Measurements from ENCODE around the gene APEH.

The APEH gene

GRCh38 chr3:49724586-49724985, 50.4 kb downstream of the APEH start:
- TF ChIP-seq EP300 (IDR thresholded peaks at IDR 0.05; ENCODE audit: borderline replicate concordance) = no peak
- TF ChIP-seq TAF1 (IDR thresholded peaks at IDR 0.05; ENCODE audit: low read depth) = no peak
- no peak for TF ChIP-seq CREB1 (IDR thresholded peaks at IDR 0.05; ENCODE audit: low read depth)
- TF ChIP-seq REST (IDR thresholded peaks at IDR 0.05; ENCODE audit: low read depth) = no peak
- TF ChIP-seq, protein P1, sequence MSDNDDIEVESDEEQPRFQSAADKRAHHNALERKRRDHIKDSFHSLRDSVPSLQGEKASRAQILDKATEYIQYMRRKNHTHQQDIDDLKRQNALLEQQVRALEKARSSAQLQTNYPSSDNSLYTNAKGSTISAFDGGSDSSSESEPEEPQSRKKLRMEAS (IDR thresholded peaks at IDR 0.05) = no peak
- no peak for TF ChIP-seq CEBPB (IDR thresholded peaks at IDR 0.05)
- no peak for TF ChIP-seq EGR1 (IDR thresholded peaks at IDR 0.05)
- no peak for TF ChIP-seq ZBTB7A (IDR thresholded peaks at IDR 0.05; ENCODE audit: low read depth)
- TF ChIP-seq USF1 (IDR thresholded peaks at IDR 0.05) = no peak
- no peak for TF ChIP-seq RAD21 (IDR thresholded peaks at IDR 0.05; ENCODE audit: low read depth)
- no peak for TF ChIP-seq FOXM1 (IDR thresholded peaks at IDR 0.05; ENCODE audit: borderline replicate concordance, low read depth)
- TF ChIP-seq NFIC (IDR thresholded peaks at IDR 0.05) = no peak
- TF ChIP-seq TCF12 (IDR thresholded peaks at IDR 0.05; ENCODE audit: low read depth) = no peak
- TF ChIP-seq TEAD4 (IDR thresholded peaks at IDR 0.05) = no peak
- TF ChIP-seq YY1 (IDR thresholded peaks at IDR 0.05; ENCODE audit: low read depth) = no peak

- TF ChIP-seq TAF1 (IDR thresholded peaks at IDR 0.05; ENCODE audit: low read depth) (no peak), USF1 (IDR thresholded peaks at IDR 0.05) (peak; percentile 72), YY1 (IDR thresholded peaks at IDR 0.05; ENCODE audit: low read depth) (no peak), RAD21 (IDR thresholded peaks at IDR 0.05; ENCODE audit: low read depth) (no peak), REST (IDR thresholded peaks at IDR 0.05; ENCODE audit: low read depth) (no peak), ZBTB7A (IDR thresholded peaks at IDR 0.05; ENCODE audit: low read depth) (no peak), CEBPB (IDR thresholded peaks at IDR 0.05) (no peak), CREB1 (IDR thresholded peaks at IDR 0.05; ENCODE audit: low read depth) (no peak), EP300 (IDR thresholded peaks at IDR 0.05; ENCODE audit: borderline replicate concordance) (no peak)
These were observed 51.9 kb downstream of the APEH start for GRCh38 chr3:49725906-49726681.

DNA sequence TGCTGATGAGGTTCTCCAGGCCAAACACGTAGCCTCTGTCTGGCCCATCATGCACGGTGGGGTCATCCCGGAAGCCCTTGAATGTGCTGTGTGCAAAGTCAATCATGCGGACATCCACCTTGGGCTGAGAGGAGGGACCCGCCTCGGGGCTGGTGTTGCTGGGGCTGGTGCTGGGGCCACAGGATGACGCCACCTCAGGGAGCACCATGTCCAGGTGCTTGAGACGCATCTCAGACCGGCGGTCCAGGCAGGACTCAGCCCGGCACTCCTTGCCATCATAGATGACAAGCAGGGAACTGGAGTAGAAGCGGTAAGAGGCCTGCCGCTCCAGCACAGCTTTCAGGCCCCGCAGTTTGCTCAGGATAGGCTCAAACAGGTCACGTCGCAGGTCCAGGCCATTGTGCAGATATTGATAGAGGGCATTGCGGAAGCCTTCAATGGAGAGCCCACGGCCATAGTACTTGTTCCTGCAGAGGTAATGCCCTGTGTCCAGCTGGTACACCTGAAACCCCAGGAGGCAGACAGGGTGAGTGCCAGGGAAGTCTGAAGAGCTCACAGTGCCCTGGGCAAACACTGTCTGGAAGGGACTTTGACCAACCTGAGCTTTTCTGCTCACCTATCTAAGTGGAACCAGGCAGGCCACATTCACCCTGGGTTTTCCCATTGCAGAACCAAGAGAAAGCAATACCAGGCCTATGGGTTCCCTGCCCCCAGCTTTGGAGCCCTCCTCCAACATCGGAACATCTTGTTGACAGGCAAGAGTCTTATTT, 53.2 kb downstream of the APEH start:
- TF ChIP-seq ZBTB7A (IDR thresholded peaks at IDR 0.05; ENCODE audit: low read depth) (no peak), CREB1 (IDR thresholded peaks at IDR 0.05; ENCODE audit: low read depth) (no peak), TEAD4 (IDR thresholded peaks at IDR 0.05) (no peak), RAD21 (IDR thresholded peaks at IDR 0.05; ENCODE audit: low read depth) (no peak), YY1 (IDR thresholded peaks at IDR 0.05; ENCODE audit: low read depth) (no peak), FOXM1 (IDR thresholded peaks at IDR 0.05; ENCODE audit: borderline replicate concordance, low read depth) (no peak), REST (IDR thresholded peaks at IDR 0.05; ENCODE audit: low read depth) (no peak), CEBPB (IDR thresholded peaks at IDR 0.05) (no peak), TAF1 (IDR thresholded peaks at IDR 0.05; ENCODE audit: low read depth) (no peak), EP300 (IDR thresholded peaks at IDR 0.05; ENCODE audit: borderline replicate concordance) (no peak), NFIC (IDR thresholded peaks at IDR 0.05) (no peak), TCF12 (IDR thresholded peaks at IDR 0.05; ENCODE audit: low read depth) (no peak), USF1 (IDR thresholded peaks at IDR 0.05) (no peak), EGR1 (IDR thresholded peaks at IDR 0.05) (no peak)
- TF ChIP-seq, protein P1 (IDR thresholded peaks at IDR 0.05) = no peak
